Measurements from ENCODE around the gene BGLAP.

Gene BGLAP

DNA sequence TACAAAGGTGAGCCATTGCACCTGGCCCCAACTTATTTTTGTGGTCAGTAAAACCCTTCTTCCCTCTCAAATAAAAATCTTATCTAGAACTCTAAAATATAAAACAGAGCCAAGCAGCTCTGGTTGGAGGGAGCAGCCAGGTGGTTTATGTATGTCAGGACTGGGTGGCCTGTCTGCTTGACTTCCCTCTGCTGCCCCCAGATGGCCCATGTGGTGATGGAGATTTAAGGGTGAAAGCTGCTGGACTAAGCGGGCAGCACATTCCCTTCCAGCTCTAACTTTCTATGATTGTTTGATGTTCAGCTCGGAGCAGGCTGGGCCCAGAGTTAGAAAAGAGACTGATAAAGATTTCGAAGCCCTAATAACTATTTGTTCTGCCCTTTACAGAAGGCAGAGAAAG is 17.8 kb downstream of the BGLAP start:
- DNase-seq = no peak

DNA sequence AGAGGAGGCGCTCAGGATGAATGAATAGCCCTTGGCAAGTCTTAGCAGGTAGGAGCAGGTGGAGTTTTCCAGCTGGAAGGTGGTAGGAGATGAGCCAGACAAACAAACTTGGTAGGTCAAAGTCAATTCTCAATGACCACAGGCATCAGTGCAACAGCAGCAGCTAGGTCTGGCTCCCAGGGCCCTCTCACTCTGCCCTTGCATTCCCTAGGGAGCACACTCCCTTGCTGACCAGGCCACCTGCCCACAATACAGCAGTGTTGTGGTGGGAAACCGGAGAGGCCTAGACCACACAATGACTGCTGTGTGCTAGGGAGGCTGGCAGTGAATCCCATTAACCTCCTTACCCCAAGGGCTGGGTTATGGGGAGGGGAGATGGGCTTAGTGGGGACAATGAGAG is 18.9 kb downstream of the BGLAP start:
- DNase-seq = no peak

DNA sequence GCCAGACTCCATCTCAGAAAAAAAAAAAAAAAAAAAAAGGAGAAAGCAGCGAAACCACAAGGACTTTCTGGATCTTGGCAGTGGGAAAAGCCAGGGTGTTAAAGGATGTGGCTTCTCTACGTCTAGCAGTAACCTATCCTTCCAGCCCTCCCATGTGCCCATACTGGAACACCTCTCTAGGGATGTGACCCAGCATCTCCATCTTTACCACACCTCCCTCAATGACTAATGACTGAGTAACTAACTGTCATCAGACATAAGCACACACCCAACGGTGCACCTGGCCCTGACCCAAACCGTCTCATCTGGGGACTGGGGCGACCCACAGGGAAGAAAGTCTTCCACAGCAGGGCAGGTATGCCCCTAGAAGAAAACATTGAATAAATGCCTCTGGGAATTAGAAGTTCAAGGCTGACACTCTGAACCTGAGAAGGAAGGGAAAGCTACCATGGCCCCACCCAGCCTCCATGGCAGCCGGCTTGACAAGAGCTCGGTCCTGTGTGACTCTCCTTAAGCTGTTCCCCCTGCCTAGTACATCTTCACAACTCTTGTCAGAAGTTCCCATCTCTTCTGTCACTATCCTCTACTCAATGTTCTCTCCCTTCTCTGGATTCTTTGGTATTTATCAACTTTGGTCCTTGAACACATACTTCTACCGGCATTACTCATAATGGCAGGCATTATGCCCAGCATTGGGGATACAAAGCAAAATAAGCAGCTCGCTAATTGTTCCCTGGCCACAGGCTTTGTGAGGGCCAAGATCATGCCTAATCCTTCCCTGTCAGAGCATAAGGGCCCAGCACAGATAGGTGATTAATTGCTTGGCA is 20.7 kb downstream of the BGLAP start:
- DNase-seq = no peak

DNA sequence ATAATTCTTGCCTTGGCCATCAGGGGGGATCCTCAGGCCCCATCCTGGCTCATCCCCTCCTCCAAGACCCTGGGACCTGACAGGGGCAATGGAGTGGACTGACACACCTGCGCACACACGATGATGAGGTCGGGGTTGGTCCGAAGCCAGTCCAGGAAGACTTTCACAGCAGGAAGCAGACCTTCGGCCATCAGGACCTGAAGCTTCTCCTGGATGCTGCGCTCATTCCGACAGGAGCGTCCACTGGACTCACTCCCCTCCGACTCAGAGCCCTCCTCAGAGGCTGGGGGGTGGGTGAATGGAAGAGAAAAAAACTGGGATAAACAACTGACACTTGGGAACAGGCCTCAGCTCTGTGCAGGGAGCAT is 21.3 kb downstream of the BGLAP start:
- no peak for DNase-seq

DNA sequence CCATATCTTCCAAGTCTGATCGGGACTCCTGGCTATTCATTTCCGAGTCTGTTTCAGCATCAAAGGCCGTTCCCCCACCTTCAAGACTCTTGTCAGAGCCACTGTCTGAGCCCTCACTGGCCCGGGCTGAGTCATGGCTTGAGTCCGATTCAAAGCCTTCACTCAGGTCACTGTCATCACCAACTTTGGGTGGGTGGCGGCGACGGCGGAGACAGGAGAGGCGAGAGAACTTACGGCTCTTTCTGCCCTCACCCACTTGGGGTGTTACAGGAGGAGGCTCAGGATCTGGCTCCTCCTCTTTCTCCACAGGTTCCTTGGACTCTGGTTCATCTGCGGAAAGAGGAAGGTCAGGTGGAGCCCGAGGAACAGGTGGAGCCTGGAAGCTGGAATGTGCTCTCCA is 24.1 kb downstream of the BGLAP start:
- DNase-seq = no peak

DNA sequence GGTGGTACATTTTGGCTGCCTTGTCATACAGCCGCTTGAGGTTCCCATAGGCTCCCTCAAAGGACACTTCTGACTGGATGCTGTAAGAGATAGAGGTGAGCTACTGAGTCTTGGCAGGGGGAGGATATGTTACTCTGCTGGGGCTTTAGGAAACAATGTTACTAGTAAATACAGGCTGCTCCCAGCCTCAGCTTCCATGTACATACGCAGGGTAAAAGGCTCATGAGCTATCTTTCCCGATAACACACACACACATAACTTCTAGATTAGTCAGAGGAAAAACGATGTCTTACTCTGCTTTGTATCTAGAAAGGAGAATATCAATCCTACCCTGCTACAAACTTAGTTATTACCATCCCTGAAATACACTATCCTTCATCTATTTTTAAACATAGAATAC is 26.4 kb downstream of the BGLAP start:
- DNase-seq = no peak

DNA sequence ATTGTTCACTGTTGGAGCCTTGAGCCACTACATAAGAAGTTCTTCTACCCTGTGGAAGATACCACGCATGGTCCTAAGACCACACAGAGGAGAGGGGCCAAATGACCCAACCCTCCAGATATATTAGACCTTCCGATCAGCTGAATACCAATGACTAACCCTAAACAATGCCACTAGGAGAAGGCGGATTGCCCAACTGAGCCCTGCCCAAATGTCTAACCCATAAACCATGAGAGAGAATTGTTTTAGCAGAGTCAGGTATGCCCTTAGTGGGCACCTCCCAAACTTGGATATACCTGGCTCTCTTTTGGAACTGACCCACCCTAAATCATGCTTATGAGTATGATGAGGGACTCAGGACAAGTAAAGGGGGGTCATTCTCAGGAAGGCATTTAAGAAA is 28.3 kb downstream of the BGLAP start:
- no peak for DNase-seq

DNA sequence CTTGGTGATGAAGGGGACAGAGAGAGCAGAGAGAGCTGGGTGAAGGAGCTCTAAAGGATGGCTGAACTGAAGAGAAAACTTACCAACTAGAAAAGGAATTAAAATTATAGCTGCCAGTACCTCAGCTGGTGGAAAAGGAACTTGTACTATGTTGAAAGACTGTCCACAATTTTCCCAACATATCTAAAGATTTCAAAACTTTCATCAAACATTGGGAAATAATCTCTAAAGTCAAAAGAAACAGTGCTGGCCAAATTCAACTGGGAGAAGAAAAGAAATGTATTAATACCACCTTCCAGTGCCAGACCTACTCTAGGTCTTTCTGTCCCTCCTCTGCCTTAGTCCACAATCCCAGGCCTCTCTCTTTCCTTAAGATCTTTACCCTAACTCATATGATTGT is 34.5 kb downstream of the BGLAP start:
- DNase-seq = peak; percentile 68 to 74

DNA sequence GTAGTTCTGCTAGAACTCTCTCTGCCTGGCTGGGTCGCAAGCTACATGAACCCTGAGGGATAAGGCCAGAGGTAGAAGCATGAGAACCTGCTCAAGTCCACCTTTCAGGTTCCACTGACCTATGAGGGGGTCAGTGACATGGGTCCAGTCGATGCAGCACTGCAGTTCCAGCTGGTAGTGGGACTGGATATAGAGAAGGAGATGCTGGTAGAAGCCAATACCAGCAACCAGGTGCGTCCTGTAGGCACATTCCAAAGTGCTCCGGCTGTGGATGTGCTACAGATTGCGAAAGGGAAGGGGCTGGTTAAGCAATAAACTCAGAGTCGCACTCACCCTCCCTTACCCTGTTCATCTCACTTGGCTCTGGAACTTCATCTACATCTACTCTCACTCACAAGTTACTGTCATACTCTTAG is 35.0 kb downstream of the BGLAP start:
- DNase-seq = peak in 1 of 2 donors; percentile 32

DNA sequence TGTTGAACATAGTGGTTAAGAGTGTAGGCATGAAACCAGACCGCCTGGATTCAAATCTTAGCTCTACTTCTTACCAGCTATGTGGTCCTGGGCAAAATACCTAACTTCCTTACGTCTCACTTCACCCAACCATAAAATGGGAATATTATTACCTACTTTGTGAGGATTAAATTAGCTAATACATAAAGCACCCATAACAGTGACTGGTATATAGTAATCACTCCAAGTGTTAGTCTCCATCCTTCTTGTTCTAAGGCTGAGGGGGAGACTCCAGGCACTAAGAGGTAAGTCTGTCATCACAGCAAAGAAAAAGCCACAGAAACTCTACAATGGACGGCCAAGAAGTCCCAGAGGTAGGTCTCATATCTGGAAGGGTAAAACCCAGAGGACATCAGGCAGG is 37.9 kb downstream of the BGLAP start:
- DNase-seq = no peak

DNA sequence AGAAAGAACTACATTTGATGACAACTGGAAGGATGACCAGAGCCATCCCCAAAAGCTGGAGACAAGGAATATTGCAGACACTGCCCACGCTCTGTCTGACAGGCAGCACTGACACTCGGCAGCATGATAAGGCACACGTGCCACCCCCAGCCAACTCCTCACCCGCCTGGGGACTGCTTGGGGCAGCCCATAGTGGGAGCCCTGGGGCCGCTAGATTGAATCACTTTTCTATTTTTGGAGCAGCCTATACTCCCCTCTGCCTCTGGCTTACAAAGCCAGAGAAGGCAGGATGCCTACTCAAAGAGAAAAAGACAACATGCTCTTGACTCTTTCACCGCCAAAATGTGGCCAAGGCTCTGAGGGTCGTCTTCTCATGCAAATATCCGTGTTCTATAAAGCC is 39.3 kb downstream of the BGLAP start:
- peak; percentile 63 to 85 for DNase-seq

DNA sequence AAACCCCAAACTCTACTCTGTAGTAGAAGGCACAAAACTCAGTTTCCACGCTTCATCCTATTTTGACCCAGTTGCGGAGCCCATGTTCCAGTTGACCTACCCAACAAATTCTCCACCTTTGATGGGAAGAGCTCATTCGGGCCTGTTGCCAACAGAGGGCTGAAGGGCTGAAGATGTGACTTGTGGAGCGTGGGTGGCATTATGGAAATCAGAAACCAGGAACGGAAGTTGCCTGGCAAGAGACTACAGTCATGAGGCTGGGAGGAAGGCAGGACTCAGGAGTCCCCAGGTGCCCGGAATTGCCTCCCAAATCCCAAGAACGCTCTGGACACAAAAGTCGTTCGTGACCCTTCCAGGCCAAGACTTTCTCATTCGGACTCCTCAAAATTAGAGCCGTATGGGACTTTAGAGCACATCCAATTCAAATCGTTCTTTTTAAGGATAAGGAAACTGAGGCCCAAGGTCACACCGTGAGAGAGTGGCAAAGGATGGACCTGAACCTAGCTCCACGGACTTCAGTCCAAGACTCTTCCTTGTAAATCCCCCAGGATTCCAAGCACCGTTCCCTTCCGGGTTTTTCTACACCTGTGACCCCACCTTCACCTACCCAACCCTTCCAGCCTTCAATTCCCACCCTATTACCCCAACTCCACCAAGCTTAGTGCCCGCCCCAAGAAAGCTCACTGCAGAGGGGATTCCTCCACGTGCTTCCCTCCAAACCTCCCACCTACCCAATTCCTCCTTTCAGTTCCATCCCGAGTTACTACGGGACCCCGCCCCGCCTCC is 39.9 kb downstream of the BGLAP start:
- DNase-seq = peak; percentile 64 to 84

DNA sequence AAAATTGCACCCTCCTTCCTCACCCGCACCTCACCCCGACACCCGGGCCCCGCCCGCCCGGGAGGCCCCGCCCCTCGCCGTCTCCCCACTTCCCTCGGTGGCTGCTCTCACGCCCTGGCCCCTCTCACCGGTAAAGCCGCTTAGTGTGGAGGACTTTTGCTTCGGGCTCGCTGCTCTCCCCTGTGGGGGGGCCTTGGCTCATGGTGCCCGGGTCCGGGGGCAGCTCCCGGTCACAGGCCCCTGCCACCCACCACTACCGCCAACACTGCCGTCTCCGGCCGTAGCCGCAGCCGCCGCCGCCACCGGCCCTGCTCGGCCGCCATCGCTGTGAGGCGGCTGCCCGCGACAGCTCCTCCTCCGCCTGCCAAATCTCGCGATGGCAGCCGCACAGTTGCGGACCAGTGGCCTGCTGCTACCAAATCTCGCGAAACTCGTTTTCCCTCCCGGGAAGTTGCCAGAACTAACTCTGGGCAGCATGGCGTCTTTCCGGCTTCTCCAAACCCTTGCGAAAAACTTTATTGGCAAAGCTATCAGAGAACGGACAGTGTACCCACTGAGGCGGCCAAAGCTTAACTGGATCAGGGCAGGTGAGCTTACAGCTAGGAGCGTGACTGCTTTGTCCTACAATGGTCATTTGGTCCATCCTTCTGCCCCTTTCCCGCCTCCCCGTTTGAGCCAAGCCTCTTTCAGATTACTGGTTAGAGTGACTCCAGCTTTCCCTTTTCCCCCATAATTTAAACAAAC is 40.7 kb downstream of the BGLAP start, which contains the start of gene SMG5:
Gene SMG5, minus strand, starts transcription at position 347 of the 744 bp plus-strand sequence. Its CDS starts 145 bp downstream, at position 202.
- DNase-seq = peak; percentile 98

DNA sequence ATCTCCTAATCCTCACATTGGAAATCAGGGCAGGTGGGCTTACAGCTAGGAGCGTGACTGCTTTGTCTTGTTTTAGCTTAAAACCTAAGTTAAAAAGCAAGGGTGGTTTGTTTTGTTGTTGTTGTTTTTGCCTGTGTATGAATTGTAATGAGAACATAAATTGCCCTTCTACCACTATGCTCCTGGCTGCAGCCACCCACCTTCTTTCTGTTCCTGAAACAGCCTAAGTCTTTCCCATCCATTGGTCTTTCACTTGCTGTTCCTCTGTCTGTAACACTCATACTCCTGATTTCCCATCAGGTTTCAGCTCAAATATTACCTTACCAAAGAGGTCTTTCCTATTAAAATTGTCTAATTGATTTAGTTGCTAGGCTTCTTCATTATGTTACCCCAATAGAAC is 41.5 kb downstream of the BGLAP start:
- peak; percentile 31 to 37 for DNase-seq

DNA sequence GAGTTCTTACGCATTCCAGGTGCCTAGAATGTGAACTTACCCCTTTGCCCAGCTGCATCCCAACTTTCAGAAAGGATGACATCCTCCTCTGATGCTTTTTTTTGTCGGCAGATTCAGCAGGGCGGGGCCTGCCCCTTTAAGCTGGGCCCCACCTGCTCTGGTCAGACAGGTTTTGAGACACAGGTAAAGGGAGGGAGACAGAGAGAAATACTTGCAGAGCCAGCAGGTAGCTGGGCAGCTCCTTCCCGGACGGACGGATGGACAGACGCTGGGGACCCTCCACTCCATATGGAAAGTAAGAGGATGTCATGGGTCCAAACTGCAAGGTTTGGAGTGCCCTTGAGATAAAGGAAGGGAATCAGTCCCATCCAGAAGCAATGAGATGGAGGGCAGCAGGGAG is 42.1 kb downstream of the BGLAP start, which contains the start of gene TMEM79:
Gene TMEM79, plus strand, starts transcription at position 214 of the 400 bp plus-strand sequence. CDS start 902 bp downstream, outside the sequence.
- no peak for DNase-seq

DNA sequence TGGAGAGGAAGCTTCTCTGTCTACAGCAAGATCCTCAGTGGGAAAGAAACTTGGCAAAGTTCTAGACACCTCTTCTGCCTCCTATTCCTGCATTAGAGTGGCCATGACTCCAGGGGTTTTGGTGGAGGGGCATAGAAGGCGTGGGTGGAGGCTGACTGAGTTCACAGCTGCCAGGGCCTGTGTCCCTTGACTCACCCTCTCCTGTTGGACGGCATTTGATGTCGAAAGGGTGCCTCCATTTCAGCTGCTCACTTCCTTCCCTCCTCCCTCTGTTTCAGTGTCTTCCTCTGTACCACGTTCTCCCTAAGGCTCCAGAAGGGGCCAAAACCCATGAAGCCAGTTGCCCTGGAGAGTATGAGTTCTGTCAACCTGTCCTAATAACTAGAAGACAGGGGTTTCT is 42.8 kb downstream of the BGLAP start:
- DNase-seq = peak; percentile 26 to 31

DNA sequence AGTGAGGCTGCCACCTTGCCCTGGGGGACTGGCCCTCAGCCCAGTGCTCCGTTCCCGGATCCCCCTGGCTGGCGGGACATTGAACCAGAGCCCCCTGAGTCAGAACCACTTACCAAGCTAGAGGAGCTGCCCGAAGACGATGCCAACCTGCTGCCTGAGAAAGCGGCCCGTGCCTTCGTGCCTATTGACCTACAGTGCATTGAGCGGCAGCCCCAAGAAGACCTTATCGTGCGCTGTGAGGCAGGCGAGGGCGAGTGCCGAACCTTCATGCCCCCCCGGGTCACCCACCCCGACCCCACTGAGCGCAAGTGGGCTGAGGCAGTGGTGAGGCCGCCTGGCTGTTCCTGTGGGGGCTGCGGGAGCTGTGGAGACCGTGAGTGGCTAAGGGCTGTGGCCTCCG is 43.5 kb downstream of the BGLAP start:
- DNase-seq = no peak

DNA sequence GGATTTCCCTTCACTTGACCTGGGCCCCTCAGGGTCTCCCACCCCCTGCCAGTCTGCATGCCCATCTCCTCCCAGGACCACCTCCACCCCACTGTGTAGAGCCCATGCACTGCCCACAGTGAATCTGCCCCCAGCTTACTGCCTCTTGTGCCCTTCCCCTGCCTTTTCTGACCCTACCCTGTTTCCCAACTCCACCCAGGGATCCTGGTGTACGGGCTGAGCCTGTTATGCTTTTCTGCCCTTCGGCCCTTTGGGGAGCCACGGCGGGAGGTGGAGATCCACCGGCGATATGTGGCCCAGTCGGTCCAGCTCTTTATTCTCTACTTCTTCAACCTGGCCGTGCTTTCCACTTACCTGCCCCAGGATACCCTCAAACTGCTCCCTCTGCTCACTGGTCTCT is 44.1 kb downstream of the BGLAP start:
- DNase-seq = no peak

DNA sequence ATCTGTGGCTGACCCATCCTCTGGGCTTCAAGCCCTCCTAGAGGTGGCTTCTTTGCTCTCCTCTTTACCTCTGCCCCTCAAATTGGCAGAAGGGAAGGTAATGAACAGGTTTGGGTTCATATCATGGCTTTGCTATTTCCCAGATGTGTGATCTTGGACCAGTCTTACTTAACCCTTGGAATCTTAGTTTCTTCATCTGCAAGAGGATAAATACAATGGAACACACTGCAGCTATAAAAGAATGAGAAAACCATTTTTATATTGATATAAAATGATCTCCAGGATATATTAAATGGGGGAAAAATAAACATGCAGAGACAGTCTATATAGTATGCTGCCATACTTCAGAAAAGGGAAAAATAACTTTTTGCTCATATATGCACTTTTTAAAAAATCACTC is 47.9 kb downstream of the BGLAP start:
- no peak for DNase-seq

DNA sequence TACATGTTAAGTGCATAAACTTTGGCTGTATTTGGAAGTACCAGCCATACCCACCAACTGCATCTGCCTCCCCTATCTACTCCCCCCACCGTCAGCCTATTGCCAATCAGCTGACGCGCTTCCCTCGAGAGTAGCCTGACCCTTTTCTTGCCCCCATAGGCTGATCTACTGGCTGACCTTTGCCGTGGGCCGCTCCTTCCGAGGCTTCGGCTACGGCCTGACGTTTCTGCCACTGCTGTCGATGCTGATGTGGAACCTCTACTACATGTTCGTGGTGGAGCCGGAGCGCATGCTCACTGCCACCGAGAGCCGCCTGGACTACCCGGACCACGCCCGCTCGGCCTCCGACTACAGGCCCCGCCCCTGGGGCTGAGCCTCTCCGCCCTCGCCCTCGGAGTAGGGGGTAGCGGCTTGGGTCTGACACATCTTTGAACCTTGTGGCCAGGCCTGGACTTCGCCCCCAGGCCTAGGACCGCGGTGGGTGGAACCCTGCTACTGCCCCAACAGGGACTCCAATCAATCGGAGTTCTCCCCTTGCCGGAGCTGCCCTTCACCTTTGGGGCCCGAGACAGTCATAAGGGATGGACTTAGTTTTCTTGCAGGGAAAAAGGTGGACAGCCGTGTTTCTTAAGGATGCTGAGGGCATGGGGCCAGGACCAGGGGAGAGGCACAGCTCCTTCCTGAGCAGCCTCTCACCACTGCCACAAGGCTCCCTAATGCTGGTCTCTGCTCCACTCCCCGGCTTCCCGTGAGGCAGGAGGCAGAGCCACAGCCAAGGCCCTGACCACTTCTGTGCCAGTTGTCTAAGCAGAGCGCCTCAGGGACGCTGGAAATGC is 49.5 kb downstream of the BGLAP start:
- peak; percentile 68 to 72 for DNase-seq
